ENCODE data around the gene RWDD3. TPM values are rescaled to one million over a fixed set of nuclear protein-coding genes. Genes with fewer than 3 reads are reported as not detected.

RWDD3 gene
- total RNA-seq, 2 donors from 2014 or later = 35.5 to 37.1 TPM

- H3K27me3 Mint-ChIP-seq (ENCODE audit: insufficient read depth) = no peaks in the 10 kb centered on the region
- H3K27ac Mint-ChIP-seq = no peak overlapping the region
- H3K9ac ChIP-seq (ENCODE audit: extremely low read depth, low read length, poor library complexity, severe bottlenecking) = no peak overlapping the region
- WGBS, 2 experiments (ENCODE audit: insufficient coverage in 1 of 2, insufficient read length in 1 of 2) = 90% methylated on average over 1 of the region's 1 CpG; no CpG with 5 or more reads in 1 of the 2 experiments
- H3K36me3 ChIP-seq (ENCODE audit: control insufficient read depth, insufficient read depth, low read length) = peaks cover 75% of the 10 kb centered on the region
- H3K9me3 Mint-ChIP-seq = peaks cover 27% of the 10 kb centered on the region
- no peak overlapping the region for H3K27ac ChIP-seq (ENCODE audit: low read depth, low read length)
- peaks cover 71% of the 10 kb centered on the region for H3K36me3 Mint-ChIP-seq (ENCODE audit: low read depth)
- H3K4me3 ChIP-seq (ENCODE audit: low read length) = no peak overlapping the region
- peaks cover 28% of the 10 kb centered on the region for H3K9me3 ChIP-seq (ENCODE audit: control insufficient read depth, low read length)
- TF ChIP-seq CTCF (conservative IDR thresholded peaks at IDR 0.05) = no peak
- no peaks in the 10 kb centered on the region for H3K27me3 ChIP-seq (ENCODE audit: control insufficient read depth, insufficient read depth, low read length, poor library complexity, severe bottlenecking)
- no peak for DNase-seq
- H3K4me3 Mint-ChIP-seq = no peak overlapping the region
- no peaks in the 10 kb centered on the region for H3K4me1 ChIP-seq (ENCODE audit: control insufficient read depth, insufficient read depth, low read length)
- peaks cover 2% of the 10 kb centered on the region for H3K4me1 Mint-ChIP-seq
Measured at GRCh38 chr1:95245029-95245428, 11.0 kb downstream of the RWDD3 start.

GRCh38 chr1:95246511-95246910, 12.5 kb downstream of the RWDD3 start:
- Mint-ChIP-seq H3K27me3 (ENCODE audit: insufficient read depth) (no peaks in the 10 kb centered on the region), H3K27ac (no peak overlapping the region), H3K36me3 (ENCODE audit: low read depth) (peaks cover 56% of the 10 kb centered on the region), H3K9me3 (peaks cover 12% of the 10 kb centered on the region), H3K4me3 (no peak overlapping the region), H3K4me1 (peaks cover 2% of the 10 kb centered on the region)
- H3K9me3 ChIP-seq (ENCODE audit: control insufficient read depth, low read length) = peaks cover 13% of the 10 kb centered on the region
- DNase-seq = no peak
- H3K27ac ChIP-seq (ENCODE audit: low read depth, low read length) = no peak overlapping the region
- peaks cover 65% of the 10 kb centered on the region for H3K36me3 ChIP-seq (ENCODE audit: control insufficient read depth, insufficient read depth, low read length)
- no peak overlapping the region for H3K9ac ChIP-seq (ENCODE audit: extremely low read depth, low read length, poor library complexity, severe bottlenecking)
- H3K4me1 ChIP-seq (ENCODE audit: control insufficient read depth, insufficient read depth, low read length) = no peaks in the 10 kb centered on the region
- H3K27me3 ChIP-seq (ENCODE audit: control insufficient read depth, insufficient read depth, low read length, poor library complexity, severe bottlenecking) = no peaks in the 10 kb centered on the region
- WGBS, 2 experiments (ENCODE audit: insufficient coverage in 1 of 2, insufficient read length in 1 of 2) = 90% methylated on average over 3 of the region's 3 CpGs
- TF ChIP-seq CTCF (conservative IDR thresholded peaks at IDR 0.05) = no peak
- no peak overlapping the region for H3K4me3 ChIP-seq (ENCODE audit: low read length)

- H3K27me3 Mint-ChIP-seq (ENCODE audit: insufficient read depth) = no peaks in the 10 kb centered on the region
- peaks cover 55% of the 10 kb centered on the region for H3K36me3 Mint-ChIP-seq (ENCODE audit: low read depth)
- Histone ChIP-seq H3K4me1 (ENCODE audit: control insufficient read depth, insufficient read depth, low read length) (no peaks in the 10 kb centered on the region), H3K27ac (ENCODE audit: low read depth, low read length) (no peak overlapping the region), H3K4me3 (ENCODE audit: low read length) (no peak overlapping the region), H3K9ac (ENCODE audit: extremely low read depth, low read length, poor library complexity, severe bottlenecking) (no peak overlapping the region), H3K27me3 (ENCODE audit: control insufficient read depth, insufficient read depth, low read length, poor library complexity, severe bottlenecking) (no peaks in the 10 kb centered on the region), H3K36me3 (ENCODE audit: control insufficient read depth, insufficient read depth, low read length) (peaks cover 65% of the 10 kb centered on the region), H3K9me3 (ENCODE audit: control insufficient read depth, low read length) (peaks cover 2% of the 10 kb centered on the region)
- WGBS, 2 experiments (ENCODE audit: insufficient coverage in 1 of 2, insufficient read length in 1 of 2) = 95% methylated on average over 3 of the region's 3 CpGs; no CpG with 5 or more reads in 1 of the 2 experiments
- DNase-seq = no peak
- H3K4me1 Mint-ChIP-seq = peaks cover 2% of the 10 kb centered on the region
- no peak overlapping the region for H3K27ac Mint-ChIP-seq
- peaks cover under 1% of the 10 kb centered on the region for H3K9me3 Mint-ChIP-seq
- no peak for TF ChIP-seq CTCF (conservative IDR thresholded peaks at IDR 0.05)
- no peak overlapping the region for H3K4me3 Mint-ChIP-seq
Measured at GRCh38 chr1:95247607-95248006, 13.6 kb downstream of the RWDD3 start.
